Caco-2 (cell line): ENCODE results near the gene QPRT. TPM values are rescaled to one million over a fixed set of nuclear protein-coding genes. Genes with fewer than 3 reads are reported as not detected.
"Not testable (repeated sequence)": the region's sequence is repeated elsewhere in the genome, so short reads cannot be mapped to it uniquely, and the experiment has no call there.

Source experiments
- BruUV-seq: library from RNA; stranded (reverse); fragments of 400-500 nt; replicated peaks from 2 replicates; lab custom pipeline; 2021; lab: Mats Ljungman, UMichigan
- CTCF ChIA-PET: fragments of 300-600 bp; sonication (Branson Sonifier 250); formaldehyde crosslinking; loops from one replicate; lab custom pipeline; 2022; ENCODE audit warnings: antibody characterized with exemption; lab: Charles Lee
- POLR2A ChIA-PET: fragments of 300-600 bp; sonication (Branson Sonifier 250); formaldehyde crosslinking; loops from one replicate; lab custom pipeline; 2022; ENCODE audit warnings: antibody characterized with exemption; lab: Charles Lee
- DNase-seq, 2 experiments: peaks; one replicate each; pipeline versions ENCODE4 v3.0.0 to v3.0.0-alpha.2; 2020 to 2022
- H3K27me3 ChIP-seq: replicated peaks from 2 replicates; pipeline ENCODE4 v1.6.0; 2011; ENCODE audit warnings: low read length; ENCODE audit not compliant: control insufficient read depth, insufficient read depth
- H3K36me3 ChIP-seq: 2 replicates; pipeline ENCODE4 v1.5.1; 2011; ENCODE audit warnings: low read length; ENCODE audit not compliant: control insufficient read depth, insufficient read depth
- H3K4me1 ChIP-seq: fragments of 250-450 bp; sonication (Bioruptor Pico); 2 replicates; pipeline ENCODE4 v1.5.1; 2020; ENCODE audit warnings: mild to moderate bottlenecking
- H3K4me3 ChIP-seq: 2 replicates; pipeline ENCODE4 v1.5.1; 2011; ENCODE audit warnings: low read depth, mild to moderate bottlenecking, control low read depth, low read length
- H3K9me3 ChIP-seq: fragments of 250-450 bp; sonication (Bioruptor Pico); 2 replicates; pipeline ENCODE4 v1.5.1; 2020; ENCODE audit warnings: mild to moderate bottlenecking, moderate library complexity
- H3K27ac Mint-ChIP-seq: one replicate; pipeline ENCODE4 v1.8.0; 2022; ENCODE audit warnings: mixed read lengths; ENCODE audit not compliant: unreplicated experiment
- H3K27me3 Mint-ChIP-seq: one replicate; pipeline ENCODE4 v1.8.0; 2022; ENCODE audit warnings: mixed read lengths; ENCODE audit not compliant: insufficient read depth, unreplicated experiment
- H3K36me3 Mint-ChIP-seq: one replicate; pipeline ENCODE4 v1.8.0; 2022; ENCODE audit warnings: mild to moderate bottlenecking, mixed read lengths; ENCODE audit not compliant: insufficient read depth, unreplicated experiment
- H3K4me1 Mint-ChIP-seq: one replicate; pipeline ENCODE4 v1.8.0; 2022; ENCODE audit warnings: low read depth, mixed read lengths; ENCODE audit not compliant: unreplicated experiment
- H3K4me3 Mint-ChIP-seq: one replicate; pipeline ENCODE4 v1.8.0; 2022; ENCODE audit warnings: mild to moderate bottlenecking, moderate library complexity, mixed read lengths; ENCODE audit not compliant: unreplicated experiment
- H3K9me3 Mint-ChIP-seq: one replicate; pipeline ENCODE4 v1.8.0; 2022; ENCODE audit warnings: mixed read lengths; ENCODE audit not compliant: unreplicated experiment
- intact Hi-C: fragments of 100-400 bp; cut with micrococcal nuclease; formaldehyde crosslinking; loops from one replicate; pipeline ENCODE4 v1.10.0; 2022; ENCODE audit not compliant: unreplicated experiment
- total RNA-seq: library from RNA; stranded (reverse); gene quantifications from 2 replicates; pipeline ENCODE4 v1.2.3, GENCODE V29; 2022
- TF ChIP-seq, protein P1 (sequence below), 2 experiments: fragments of 200-600 bp in 1 of 2; IDR thresholded peaks; 1 replicate in 1 of 2; 2 replicates in 1 of 2; pipeline versions ENCODE4 v1.5.1 to v1.8.0; 2011 to 2022; ENCODE audit warnings: antibody characterized with exemption in 1 of 2, control low read depth in 1 of 2, inconsistent platforms in 1 of 2, low read depth in 1 of 2, low read length in 1 of 2, mild to moderate bottlenecking in 1 of 2, moderate library complexity in 1 of 2; ENCODE audit not compliant: insufficient read depth in 1 of 2, severe bottlenecking in 1 of 2, unreplicated experiment in 1 of 2

Gene QPRT
- total RNA-seq, 1 experiment from 2014 or later = 178 TPM

- intact Hi-C loops = no loop called here
- Mint-ChIP-seq H3K27ac (peak overlapping the region; percentile 23), H3K4me3 (peak overlapping the region; percentile 30), H3K9me3 (no peaks in the 10 kb centered on the region), H3K27me3 (no peaks in the 10 kb centered on the region), H3K4me1 (peaks cover 38% of the 10 kb centered on the region), H3K36me3 (peaks cover 88% of the 10 kb centered on the region)
- ChIA-PET CTCF (no interaction called here), POLR2A (no interaction called here)
- Histone ChIP-seq H3K9me3 (no peaks in the 10 kb centered on the region), H3K36me3 (peaks cover 5% of the 10 kb centered on the region), H3K27me3 (no peaks in the 10 kb centered on the region), H3K4me3 (no peak overlapping the region), H3K4me1 (peaks cover 25% of the 10 kb centered on the region)
- TF ChIP-seq, protein P1, sequence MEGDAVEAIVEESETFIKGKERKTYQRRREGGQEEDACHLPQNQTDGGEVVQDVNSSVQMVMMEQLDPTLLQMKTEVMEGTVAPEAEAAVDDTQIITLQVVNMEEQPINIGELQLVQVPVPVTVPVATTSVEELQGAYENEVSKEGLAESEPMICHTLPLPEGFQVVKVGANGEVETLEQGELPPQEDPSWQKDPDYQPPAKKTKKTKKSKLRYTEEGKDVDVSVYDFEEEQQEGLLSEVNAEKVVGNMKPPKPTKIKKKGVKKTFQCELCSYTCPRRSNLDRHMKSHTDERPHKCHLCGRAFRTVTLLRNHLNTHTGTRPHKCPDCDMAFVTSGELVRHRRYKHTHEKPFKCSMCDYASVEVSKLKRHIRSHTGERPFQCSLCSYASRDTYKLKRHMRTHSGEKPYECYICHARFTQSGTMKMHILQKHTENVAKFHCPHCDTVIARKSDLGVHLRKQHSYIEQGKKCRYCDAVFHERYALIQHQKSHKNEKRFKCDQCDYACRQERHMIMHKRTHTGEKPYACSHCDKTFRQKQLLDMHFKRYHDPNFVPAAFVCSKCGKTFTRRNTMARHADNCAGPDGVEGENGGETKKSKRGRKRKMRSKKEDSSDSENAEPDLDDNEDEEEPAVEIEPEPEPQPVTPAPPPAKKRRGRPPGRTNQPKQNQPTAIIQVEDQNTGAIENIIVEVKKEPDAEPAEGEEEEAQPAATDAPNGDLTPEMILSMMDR (IDR thresholded peaks at IDR 0.05; ENCODE audit: insufficient read depth in 1 of 2, low read depth in 1 of 2, low read length in 1 of 2, severe bottlenecking in 1 of 2, unreplicated experiment in 1 of 2) = no peak
- no TSS peak for BruUV-seq
- no peak for DNase-seq
Measured at GRCh38 chr16:29687755-29688154, 8.8 kb downstream of the QPRT start.

GRCh38 chr16:29688172-29688571 is 9.2 kb downstream of the QPRT start:
- peaks cover 5% of the 10 kb centered on the region for H3K36me3 ChIP-seq
- TF ChIP-seq, protein P1 (IDR thresholded peaks at IDR 0.05; ENCODE audit: insufficient read depth in 1 of 2, low read depth in 1 of 2, low read length in 1 of 2, severe bottlenecking in 1 of 2, unreplicated experiment in 1 of 2) = no peak
- no peaks in the 10 kb centered on the region for H3K9me3 ChIP-seq
- no TSS peak for BruUV-seq
- ChIA-PET CTCF (no interaction called here), POLR2A (no interaction called here)
- Mint-ChIP-seq H3K36me3 (peaks cover 89% of the 10 kb centered on the region), H3K9me3 (no peaks in the 10 kb centered on the region), H3K4me3 (peak overlapping the region; percentile 30), H3K27me3 (no peaks in the 10 kb centered on the region), H3K27ac (peak overlapping the region; percentile 23), H3K4me1 (peaks cover 38% of the 10 kb centered on the region)
- intact Hi-C loops = no loop called here
- no peak overlapping the region for H3K4me3 ChIP-seq
- no peak for DNase-seq
- peaks cover 25% of the 10 kb centered on the region for H3K4me1 ChIP-seq
- no peaks in the 10 kb centered on the region for H3K27me3 ChIP-seq

GRCh38 chr16:29689490-29690351 is 10.7 kb downstream of the QPRT start:
- H3K27ac Mint-ChIP-seq, POLR2A ChIA-PET, H3K27me3 ChIP-seq, H3K27me3 Mint-ChIP-seq, CTCF ChIA-PET, H3K36me3 ChIP-seq, H3K9me3 Mint-ChIP-seq, H3K9me3 ChIP-seq, BruUV-seq, H3K4me3 ChIP-seq, intact Hi-C loops: not testable (repeated sequence)
- Mint-ChIP-seq H3K4me1 (peaks cover 31% of the 10 kb centered on the region), H3K36me3 (peaks cover 85% of the 10 kb centered on the region), H3K4me3 (peak overlapping the region; percentile 18)
- DNase-seq = peak; percentile 42 to 50
- H3K4me1 ChIP-seq = peaks cover 25% of the 10 kb centered on the region

GRCh38 chr16:29692606-29693005 is 13.6 kb downstream of the QPRT start:
- CTCF ChIA-PET, H3K9me3 ChIP-seq, H3K27ac Mint-ChIP-seq, H3K4me3 ChIP-seq, H3K27me3 ChIP-seq, H3K27me3 Mint-ChIP-seq, H3K36me3 ChIP-seq, intact Hi-C loops, DNase-seq, BruUV-seq, POLR2A ChIA-PET, H3K4me3 Mint-ChIP-seq, H3K9me3 Mint-ChIP-seq: not testable (repeated sequence)
- H3K4me1 ChIP-seq = peaks cover 16% of the 10 kb centered on the region
- H3K4me1 Mint-ChIP-seq = peaks cover 15% of the 10 kb centered on the region
- peaks cover 83% of the 10 kb centered on the region for H3K36me3 Mint-ChIP-seq
